Erythroblast (primary cell): Measurements from ENCODE around the gene P2RY12.

Experiments used
- GATA1 ChIP-seq: IDR thresholded peaks from 2 replicates; pipeline ENCODE4 v1.6.1; 2011; ENCODE audit warnings: low read depth, mild to moderate bottlenecking, control low read depth, low read length, moderate library complexity
- POLR2A ChIP-seq: IDR thresholded peaks from 2 replicates; pipeline ENCODE4 v1.6.1; 2011; ENCODE audit warnings: mild to moderate bottlenecking, low read length

DNA sequence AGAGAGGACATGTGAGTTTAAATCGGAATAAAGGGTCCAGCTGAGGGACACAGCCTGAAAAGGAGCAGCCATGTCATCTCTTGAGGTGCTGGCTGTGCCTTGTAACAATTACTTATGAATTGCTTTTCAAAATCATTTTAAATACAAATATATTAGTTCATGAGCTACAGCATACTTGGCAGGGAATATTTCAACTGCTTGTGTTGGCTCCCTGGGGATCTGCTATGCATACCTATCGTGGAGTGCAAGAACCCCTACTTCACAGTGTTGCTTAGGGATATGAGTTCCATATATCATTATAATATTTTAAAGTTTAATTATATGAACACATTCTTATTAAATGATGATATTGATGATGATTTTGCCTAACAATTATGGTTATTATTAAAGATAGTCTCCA is 87.1 kb downstream of the P2RY12 start:
- TF ChIP-seq POLR2A (no peak), GATA1 (no peak)
